Breast epithelium (tissue), 4 donors: ENCODE results near the gene CNOT6L. TPM values are rescaled to one million over a fixed set of nuclear protein-coding genes. Genes with fewer than 3 reads are reported as not detected.

ENCODE experiments used
- DNase-seq, 2 donors: peaks; one replicate each; pipeline ENCODE4 v3.0.0-alpha.2; 2019; ENCODE audit warnings: low spot score in 2 of 2
- H3K27ac ChIP-seq, 2 donors: fragments of 200-600 bp; sonication (generic) in 1 of 2; one replicate each; pipeline ENCODE4 v1.5.1; 2016 to 2019; ENCODE audit warnings: mild to moderate bottlenecking in 1 of 2
- H3K27me3 ChIP-seq, 2 donors: fragments of 200-600 bp; sonication (generic) in 1 of 2; one replicate each; pipeline versions ENCODE4 v1.5.1 to v1.6.0; 2017 to 2019; ENCODE audit warnings: control low read depth in 1 of 2, mild to moderate bottlenecking in 1 of 2
- H3K36me3 ChIP-seq: fragments of 200-600 bp; one replicate; pipeline ENCODE4 v1.5.1; 2019
- H3K4me1 ChIP-seq, 2 donors: fragments of 200-600 bp; sonication (generic); one replicate each; pipeline ENCODE4 v1.5.1; 2016 to 2019; ENCODE audit warnings: control low read depth in 1 of 2
- H3K4me3 ChIP-seq, 3 donors: fragments of 200-600 bp; sonication (generic); 1 replicate in 2 of 3; 2 replicates in 1 of 3; pipeline ENCODE4 v1.5.1; 2016 to 2019; ENCODE audit warnings: mild to moderate bottlenecking in 3 of 3, moderate library complexity in 2 of 3
- H3K9me3 ChIP-seq, 2 donors: fragments of 200-600 bp; sonication (generic) in 1 of 2; one replicate each; pipeline ENCODE4 v1.5.1; 2016 to 2019; ENCODE audit warnings: control low read depth in 1 of 2
- POLR2A ChIP-seq: fragments of 450-650 bp; IDR thresholded peaks from one replicate; pipeline ENCODE4 v1.6.1; 2016; ENCODE audit warnings: antibody characterized with exemption, mild to moderate bottlenecking, moderate library complexity
- POLR2AphosphoS5 ChIP-seq, 3 donors: sonication (generic); formaldehyde crosslinking; IDR thresholded peaks; one replicate each; pipeline ENCODE4 v1.6.1; 2017; ENCODE audit warnings: antibody characterized with exemption in 3 of 3
- intact Hi-C: fragments of 100-400 bp; cut with DNase I; formaldehyde crosslinking; loops from one replicate; pipeline ENCODE4 v1.15.1; 2023; ENCODE audit warnings: low total_unique reads
- total RNA-seq, 3 donors: library from RNA; depleted of rRNA; stranded (reverse); fragments of >200 nt; gene quantifications; one replicate each; pipeline ENCODE4 v1.1.0, GENCODE V29; 2016
- TF ChIP-seq, protein P1 (sequence below), 3 donors: fragments of 450-650 bp; IDR thresholded peaks; one replicate each; pipeline ENCODE4 v1.5.1; 2016 to 2017; ENCODE audit warnings: antibody characterized with exemption in 3 of 3, mild to moderate bottlenecking in 3 of 3, moderate library complexity in 3 of 3

CNOT6L gene
- total RNA-seq, 3 donors from 2014 or later: 22.4 to 53.1 (median 39.0) TPM

DNA sequence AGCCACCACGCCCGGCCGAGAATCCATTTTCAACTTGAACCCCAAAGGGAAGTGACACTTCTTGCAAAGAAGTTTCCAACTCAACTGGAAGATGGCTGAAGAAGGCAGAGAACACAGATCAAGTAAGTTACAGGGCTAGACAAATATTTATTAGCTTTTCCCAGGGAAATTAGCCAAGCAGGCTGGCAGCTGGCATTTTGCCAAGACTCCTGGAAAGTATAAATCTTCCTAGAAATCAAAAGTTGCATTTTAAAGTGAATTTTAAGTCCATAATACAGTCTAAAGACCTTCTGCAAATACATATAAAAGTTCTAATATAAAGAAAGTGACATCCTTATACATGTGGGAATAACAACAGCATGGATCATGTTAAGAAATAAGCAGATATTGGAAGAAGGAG, 40.1 kb upstream of the CNOT6L start:
- no peak for DNase-seq
- no peak overlapping the region for H3K27ac ChIP-seq
- no peaks in the 10 kb centered on the region for H3K27me3 ChIP-seq
- TF ChIP-seq, protein P1, sequence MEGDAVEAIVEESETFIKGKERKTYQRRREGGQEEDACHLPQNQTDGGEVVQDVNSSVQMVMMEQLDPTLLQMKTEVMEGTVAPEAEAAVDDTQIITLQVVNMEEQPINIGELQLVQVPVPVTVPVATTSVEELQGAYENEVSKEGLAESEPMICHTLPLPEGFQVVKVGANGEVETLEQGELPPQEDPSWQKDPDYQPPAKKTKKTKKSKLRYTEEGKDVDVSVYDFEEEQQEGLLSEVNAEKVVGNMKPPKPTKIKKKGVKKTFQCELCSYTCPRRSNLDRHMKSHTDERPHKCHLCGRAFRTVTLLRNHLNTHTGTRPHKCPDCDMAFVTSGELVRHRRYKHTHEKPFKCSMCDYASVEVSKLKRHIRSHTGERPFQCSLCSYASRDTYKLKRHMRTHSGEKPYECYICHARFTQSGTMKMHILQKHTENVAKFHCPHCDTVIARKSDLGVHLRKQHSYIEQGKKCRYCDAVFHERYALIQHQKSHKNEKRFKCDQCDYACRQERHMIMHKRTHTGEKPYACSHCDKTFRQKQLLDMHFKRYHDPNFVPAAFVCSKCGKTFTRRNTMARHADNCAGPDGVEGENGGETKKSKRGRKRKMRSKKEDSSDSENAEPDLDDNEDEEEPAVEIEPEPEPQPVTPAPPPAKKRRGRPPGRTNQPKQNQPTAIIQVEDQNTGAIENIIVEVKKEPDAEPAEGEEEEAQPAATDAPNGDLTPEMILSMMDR (IDR thresholded peaks at IDR 0.05): no peak
- TF ChIP-seq POLR2A (no peak), POLR2AphosphoS5 (IDR thresholded peaks at IDR 0.05) (no peak)
- no peak overlapping the region for H3K4me3 ChIP-seq
- no peaks in the 10 kb centered on the region for H3K9me3 ChIP-seq
- no peaks in the 10 kb centered on the region for H3K36me3 ChIP-seq
- intact Hi-C loops: no loop called here
- H3K4me1 ChIP-seq: no peaks in the 10 kb centered on the region

DNA sequence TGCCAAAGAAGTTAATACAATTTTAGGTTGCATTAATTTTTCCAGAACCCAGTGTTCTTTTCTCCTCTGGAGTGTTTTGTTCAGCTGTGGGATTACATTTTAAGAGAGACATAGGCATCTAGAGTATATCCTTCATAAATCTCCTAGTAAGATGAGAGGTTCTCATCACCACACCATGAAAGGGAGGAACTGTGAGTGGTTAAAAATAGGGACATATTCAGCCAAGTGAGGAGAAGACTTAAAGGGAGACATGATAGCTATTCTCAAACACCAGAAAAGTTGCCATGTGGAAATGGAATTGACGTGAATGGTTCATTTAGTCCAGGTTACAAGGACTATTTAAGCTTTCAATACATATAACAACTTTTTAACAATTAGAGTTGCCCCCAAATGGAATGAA, 37.0 kb upstream of the CNOT6L start:
- no peak for DNase-seq
- Histone ChIP-seq H3K4me3 (no peak overlapping the region), H3K9me3 (no peaks in the 10 kb centered on the region), H3K27me3 (no peaks in the 10 kb centered on the region), H3K4me1 (no peaks in the 10 kb centered on the region), H3K36me3 (no peaks in the 10 kb centered on the region), H3K27ac (no peak overlapping the region)
- intact Hi-C loops: no loop called here
- TF ChIP-seq POLR2A: no peak
- TF ChIP-seq, protein P1 (IDR thresholded peaks at IDR 0.05): no peak
- TF ChIP-seq POLR2AphosphoS5 (IDR thresholded peaks at IDR 0.05): no peak

DNA sequence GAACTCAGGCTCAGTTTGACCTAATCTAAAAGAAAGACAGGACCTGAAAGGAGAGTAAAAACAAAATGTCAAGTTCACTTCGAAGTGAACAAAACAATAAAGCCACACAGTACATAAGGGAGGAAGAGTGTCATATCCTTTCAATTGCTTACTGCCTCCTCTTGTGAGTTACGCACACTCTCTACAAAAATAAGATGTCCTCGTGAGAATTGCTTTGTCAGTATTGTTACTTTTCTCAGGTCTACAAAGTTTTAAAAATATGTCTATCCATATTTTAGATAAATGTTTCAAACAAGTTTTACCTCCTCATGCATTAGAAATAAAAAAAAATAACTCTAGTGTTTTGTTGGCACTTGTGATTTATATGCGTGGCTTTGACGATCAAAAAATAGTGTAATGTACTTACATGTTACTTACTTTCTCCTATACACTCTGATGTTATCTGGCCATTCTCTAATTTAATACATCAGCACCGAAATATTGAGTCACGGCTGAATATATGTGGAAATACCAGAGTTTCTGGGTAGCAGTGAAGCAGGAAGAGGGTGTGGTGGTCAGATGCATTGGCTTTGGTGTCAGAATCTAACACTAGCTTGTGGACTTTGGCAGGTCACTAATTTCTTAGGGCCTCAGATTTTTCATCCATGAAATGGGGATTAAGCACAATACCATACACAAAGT, 35.4 kb upstream of the CNOT6L start:
- TF ChIP-seq POLR2A (no peak), POLR2AphosphoS5 (IDR thresholded peaks at IDR 0.05) (no peak)
- TF ChIP-seq, protein P1 (IDR thresholded peaks at IDR 0.05): no peak
- no peaks in the 10 kb centered on the region for H3K36me3 ChIP-seq
- H3K9me3 ChIP-seq: no peaks in the 10 kb centered on the region
- no peaks in the 10 kb centered on the region for H3K4me1 ChIP-seq
- peak overlapping the region; percentile 7 to 20 for H3K27ac ChIP-seq
- H3K27me3 ChIP-seq: no peaks in the 10 kb centered on the region
- intact Hi-C loops: no loop called here
- DNase-seq: no peak
- no peak overlapping the region for H3K4me3 ChIP-seq

DNA sequence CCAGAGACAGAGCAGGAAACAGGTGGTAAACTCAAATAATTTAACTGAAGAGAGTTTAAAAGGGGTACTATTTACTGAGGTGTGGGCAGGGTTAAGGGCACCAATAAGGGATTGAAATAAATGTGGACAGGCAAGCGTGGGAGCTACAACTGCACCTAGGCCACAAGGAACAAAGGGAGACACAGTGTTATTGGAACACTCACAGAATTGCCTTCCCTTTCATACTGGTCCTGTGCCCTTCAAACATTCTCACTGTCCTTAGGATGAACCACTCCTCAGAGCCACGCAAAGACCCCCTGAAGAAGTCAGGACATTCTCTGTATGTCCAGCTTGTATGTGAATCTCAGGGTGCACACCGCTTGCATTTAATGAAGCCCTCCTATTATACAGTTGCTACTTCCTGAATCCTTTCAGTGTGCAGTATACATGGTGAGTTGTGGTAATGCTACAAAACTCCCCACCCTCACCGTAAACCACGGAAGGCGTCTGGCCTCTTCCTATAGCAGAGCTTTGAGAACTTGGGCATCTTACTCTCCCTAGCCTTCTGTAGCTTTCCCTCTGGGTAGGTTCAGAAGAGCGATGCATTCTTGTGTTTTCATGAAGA, 33.8 kb upstream of the CNOT6L start:
- Histone ChIP-seq H3K36me3 (no peaks in the 10 kb centered on the region), H3K9me3 (no peaks in the 10 kb centered on the region), H3K4me3 (no peak overlapping the region), H3K27me3 (no peaks in the 10 kb centered on the region), H3K27ac (peak overlapping the region in 1 of 2 donors; percentile 42), H3K4me1 (no peaks in the 10 kb centered on the region)
- intact Hi-C loops: no loop called here
- TF ChIP-seq, protein P1 (IDR thresholded peaks at IDR 0.05): no peak
- TF ChIP-seq POLR2A (no peak), POLR2AphosphoS5 (IDR thresholded peaks at IDR 0.05) (no peak)
- no peak for DNase-seq

DNA sequence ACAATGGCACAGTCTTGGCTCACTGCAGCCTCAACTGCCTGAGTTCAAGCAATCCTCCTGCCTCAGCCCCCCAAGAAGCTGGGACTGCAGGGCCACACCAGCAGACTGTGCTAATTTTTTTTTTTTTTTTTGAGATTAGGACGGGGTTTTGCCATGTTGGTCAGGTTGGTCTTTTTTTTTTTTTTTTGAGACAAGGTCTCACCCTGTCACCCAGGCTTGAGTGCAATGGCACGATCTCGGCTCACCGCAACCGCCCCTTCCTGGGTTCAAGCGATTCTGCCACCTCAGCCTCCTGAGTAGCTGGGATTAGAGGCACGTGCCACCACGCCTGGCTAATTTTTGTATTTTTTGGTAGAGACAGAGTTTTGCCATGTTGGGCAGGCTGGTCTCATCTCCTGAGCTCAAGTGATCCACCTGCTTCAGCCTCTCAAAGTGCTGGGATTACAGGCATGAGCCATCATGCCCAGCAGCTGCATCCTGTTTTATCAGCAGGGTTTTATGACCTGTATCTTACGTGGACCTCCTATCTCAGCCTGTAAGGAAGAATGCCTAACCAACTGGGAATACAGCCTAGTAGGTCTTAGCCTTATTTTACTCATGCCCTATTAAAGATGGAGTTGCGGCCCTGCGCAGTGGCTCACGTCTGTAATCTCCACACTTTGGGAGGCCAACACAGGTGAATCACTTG, 30.3 kb upstream of the CNOT6L start:
- intact Hi-C loops: no loop called here
- TF ChIP-seq, protein P1 (IDR thresholded peaks at IDR 0.05): no peak
- TF ChIP-seq POLR2A: no peak
- no peak for TF ChIP-seq POLR2AphosphoS5 (IDR thresholded peaks at IDR 0.05)
- Histone ChIP-seq H3K36me3 (no peaks in the 10 kb centered on the region), H3K9me3 (no peaks in the 10 kb centered on the region), H3K27me3 (no peaks in the 10 kb centered on the region), H3K4me3 (no peak overlapping the region), H3K4me1 (no peaks in the 10 kb centered on the region), H3K27ac (no peak overlapping the region)
- no peak for DNase-seq
